Gastroesophageal sphincter (tissue), 4 donors: ENCODE data around the gene ERC1. TPM values are rescaled to one million over a fixed set of nuclear protein-coding genes. Genes with fewer than 3 reads are reported as not detected.

Experiments
- ATAC-seq: fragments of 150-250 bp; one replicate; pipeline ENCODE4 v1.9.1; 2016; ENCODE audit warnings: mild to moderate bottlenecking, moderate library complexity
- H3K27ac ChIP-seq, 4 donors: fragments of 200-600 bp; sonication (generic) in 3 of 4; 1 replicate in 3 of 4; 2 replicates in 1 of 4; pipeline ENCODE4 v1.5.1; 2016 to 2019
- H3K27me3 ChIP-seq: fragments of 200-600 bp; sonication (generic); one replicate; pipeline ENCODE4 v1.5.1; 2019
- H3K36me3 ChIP-seq, 2 donors: fragments of 200-600 bp; sonication (generic); one replicate each; pipeline ENCODE4 v1.5.1; 2019; ENCODE audit warnings: control low read depth in 1 of 2
- H3K4me1 ChIP-seq, 3 donors: fragments of 200-600 bp; sonication (generic); 1 replicate in 2 of 3; 2 replicates in 1 of 3; pipeline ENCODE4 v1.5.1; 2016 to 2019; ENCODE audit warnings: control low read depth in 2 of 3
- H3K4me3 ChIP-seq, 2 donors: fragments of 200-600 bp; sonication (generic); one replicate each; pipeline ENCODE4 v1.5.1; 2019; ENCODE audit warnings: mild to moderate bottlenecking in 1 of 2, moderate library complexity in 1 of 2
- H3K9me3 ChIP-seq, 3 donors: fragments of 200-600 bp; sonication (generic); one replicate each; pipeline ENCODE4 v1.5.1; 2017 to 2019; ENCODE audit warnings: control low read depth in 2 of 3
- CTCF ChIP-seq, 4 experiments: fragments of 200-600 bp in 2 of 4; fragments of 450-650 bp in 2 of 4; sonication (generic) in 1 of 4; IDR thresholded peaks; one replicate each; pipeline ENCODE4 v1.5.1; 2017 to 2019; ENCODE audit warnings: antibody characterized with exemption in 4 of 4, mild to moderate bottlenecking in 2 of 4, moderate library complexity in 2 of 4
- EP300 ChIP-seq: sonication (generic); formaldehyde crosslinking; IDR thresholded peaks from one replicate; pipeline ENCODE4 v1.6.1; 2017; ENCODE audit warnings: antibody characterized with exemption, mild to moderate bottlenecking
- POLR2A ChIP-seq, 2 donors: fragments of 450-650 bp; IDR thresholded peaks; one replicate each; pipeline ENCODE4 v1.6.1; 2017; ENCODE audit warnings: antibody characterized with exemption in 2 of 2, mild to moderate bottlenecking in 2 of 2, moderate library complexity in 1 of 2
- POLR2AphosphoS5 ChIP-seq: sonication (generic); formaldehyde crosslinking; IDR thresholded peaks from one replicate; pipeline ENCODE4 v1.6.1; 2017; ENCODE audit warnings: antibody characterized with exemption
- WGBS, 2 donors: methylation state at CpG; one replicate each; pipeline ENCODE4 v1.1.5; 2018; ENCODE audit warnings: low coverage in 1 of 2; 5-methylcytosine and 5-hydroxymethylcytosine counted together
- total RNA-seq, 4 donors: library from RNA; depleted of rRNA; stranded (reverse); fragments of >200 nt; gene quantifications; one replicate each; pipeline ENCODE4 v1.1.0, GENCODE V29; 2016

The ERC1 gene
- total RNA-seq, 4 donors from 2014 or later = 38.3 to 80.2 (median 58.4) TPM

DNA sequence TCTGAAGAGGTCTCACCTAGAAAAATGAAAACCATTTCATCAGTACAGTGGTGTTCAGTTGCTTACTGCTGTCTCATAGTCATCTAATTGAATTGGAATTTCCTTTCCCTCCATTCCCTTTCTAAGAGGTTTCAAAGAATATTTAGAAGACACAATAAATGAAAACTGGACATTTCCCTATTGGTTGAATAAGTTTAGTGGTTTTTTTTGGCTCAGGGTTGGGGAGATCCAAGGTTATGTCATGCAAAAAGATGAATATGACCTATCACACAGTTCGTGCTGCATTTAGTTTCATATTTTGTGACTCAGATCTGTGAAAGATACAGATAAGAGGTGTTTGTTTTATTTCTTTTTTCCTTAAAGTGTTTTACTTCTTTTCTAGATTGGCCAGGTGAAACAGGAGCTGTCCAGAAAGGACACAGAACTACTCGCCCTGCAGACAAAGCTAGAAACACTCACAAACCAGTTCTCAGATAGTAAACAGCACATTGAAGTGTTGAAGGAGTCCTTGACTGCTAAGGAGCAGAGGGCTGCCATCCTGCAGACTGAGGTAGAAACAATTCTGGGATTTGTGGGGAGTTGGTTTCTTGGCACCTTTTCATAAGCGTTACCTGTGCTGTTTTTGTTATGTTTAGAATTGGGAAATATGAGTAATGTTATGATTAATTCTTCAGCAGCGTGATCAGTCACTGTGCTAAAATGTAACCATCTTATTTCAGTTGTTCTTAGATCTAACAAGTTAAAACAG lies 124.6 kb downstream of the ERC1 start:
- no peaks in the 10 kb centered on the region for H3K27me3 ChIP-seq
- ATAC-seq = no peak
- peaks cover 0 to 10% (median 0%) of the 10 kb centered on the region in 3 donors for H3K4me1 ChIP-seq
- 50 to 56% methylated on average over 4 of the region's 4 CpGs for WGBS, 2 donors
- H3K4me3 ChIP-seq = no peak overlapping the region
- no peak for TF ChIP-seq EP300
- no peak for TF ChIP-seq CTCF (IDR thresholded peaks at IDR 0.05)
- TF ChIP-seq POLR2A (IDR thresholded peaks at IDR 0.05) = no peak
- no peak for TF ChIP-seq POLR2AphosphoS5
- no peak overlapping the region for H3K27ac ChIP-seq
- peaks cover 0 to 30% of the 10 kb centered on the region in 2 donors for H3K36me3 ChIP-seq
- H3K9me3 ChIP-seq = no peaks in the 10 kb centered on the region

GRCh38 chr12:1117371-1117770 lies 126.3 kb downstream of the ERC1 start:
- TF ChIP-seq CTCF (IDR thresholded peaks at IDR 0.05) (no peak), EP300 (no peak), POLR2AphosphoS5 (no peak), POLR2A (IDR thresholded peaks at IDR 0.05) (no peak)
- H3K4me3 ChIP-seq = no peak overlapping the region
- WGBS, 2 donors = 66 to 67% methylated on average over 6 of the region's 6 CpGs
- no peak overlapping the region for H3K27ac ChIP-seq
- H3K36me3 ChIP-seq = peaks cover 0 to 15% of the 10 kb centered on the region in 2 donors
- no peak for ATAC-seq
- no peaks in the 10 kb centered on the region for H3K9me3 ChIP-seq
- no peaks in the 10 kb centered on the region for H3K27me3 ChIP-seq
- peaks cover 0 to 10% (median 0%) of the 10 kb centered on the region in 3 donors for H3K4me1 ChIP-seq

GRCh38 chr12:1117970-1118563 lies 127.0 kb downstream of the ERC1 start:
- Histone ChIP-seq H3K9me3 (no peaks in the 10 kb centered on the region), H3K36me3 (peaks cover 0 to 15% of the 10 kb centered on the region in 2 donors), H3K27me3 (no peaks in the 10 kb centered on the region), H3K27ac (no peak overlapping the region), H3K4me1 (peaks cover 0 to 10% (median 0%) of the 10 kb centered on the region in 3 donors), H3K4me3 (no peak overlapping the region)
- no peak for ATAC-seq
- 21 to 24% methylated on average over 5 of the region's 5 CpGs for WGBS, 2 donors
- TF ChIP-seq EP300 = no peak
- TF ChIP-seq CTCF (IDR thresholded peaks at IDR 0.05) = peak; percentile 86 to 92 (median 90)

- Histone ChIP-seq H3K4me1 (no peaks in the 10 kb centered on the region), H3K36me3 (peaks cover 0 to 4% of the 10 kb centered on the region in 2 donors), H3K4me3 (no peak overlapping the region), H3K27ac (no peak overlapping the region), H3K27me3 (no peaks in the 10 kb centered on the region), H3K9me3 (no peaks in the 10 kb centered on the region)
- no peak for TF ChIP-seq POLR2A (IDR thresholded peaks at IDR 0.05)
- TF ChIP-seq POLR2AphosphoS5 = no peak
- no peak for TF ChIP-seq CTCF (IDR thresholded peaks at IDR 0.05)
- no peak for TF ChIP-seq EP300
- no peak for ATAC-seq
- WGBS, 2 donors = 76 to 90% methylated on average over 2 of the region's 3 CpGs
These were observed 131.8 kb downstream of the ERC1 start for GRCh38 chr12:1122786-1123185.

DNA sequence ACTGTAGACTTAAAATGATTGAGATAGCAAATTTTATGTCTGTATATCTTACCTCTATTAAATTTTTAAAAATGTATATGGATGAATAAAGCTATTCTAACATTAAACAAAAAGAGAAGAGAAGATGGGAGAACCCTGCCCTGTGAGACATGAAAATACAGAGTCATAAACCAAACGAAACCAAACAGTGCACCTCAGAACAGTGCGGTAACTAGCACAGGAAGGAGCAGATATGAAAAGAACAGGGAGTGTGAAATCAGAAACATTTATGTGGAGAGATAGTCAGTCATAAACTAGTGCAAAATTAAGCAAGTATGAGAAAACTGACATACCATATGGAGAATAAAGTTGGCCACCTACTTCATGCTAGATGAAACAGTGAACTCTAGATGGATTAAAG lies 135.1 kb downstream of the ERC1 start:
- ATAC-seq = no peak
- Histone ChIP-seq H3K4me1 (no peaks in the 10 kb centered on the region), H3K27ac (no peak overlapping the region), H3K4me3 (no peak overlapping the region), H3K9me3 (no peaks in the 10 kb centered on the region), H3K36me3 (no peaks in the 10 kb centered on the region), H3K27me3 (no peaks in the 10 kb centered on the region)
- TF ChIP-seq CTCF (IDR thresholded peaks at IDR 0.05) = no peak
- 80 to 82% methylated on average over 1 to 2 of the region's 2 CpGs for WGBS, 2 donors
